Endothelial cell of umbilical vein (primary cell): ENCODE data around the gene ZBTB7C. TPM values are rescaled to one million over a fixed set of nuclear protein-coding genes. Genes with fewer than 3 reads are reported as not detected.

Source experiments
- BruUV-seq: library from RNA; stranded (reverse); fragments of 400-500 nt; replicated peaks from 2 replicates; lab custom pipeline; 2021; lab: Mats Ljungman, UMichigan
- CTCF ChIA-PET: fragments of 300-600, 350-600 bp; sonication (Branson Sonifier 250); formaldehyde crosslinking; loops from one replicate; lab custom pipeline; 2021; ENCODE audit warnings: antibody characterized with exemption, inconsistent platforms; lab: Charles Lee
- POLR2A ChIA-PET: fragments of 300-600, 350-600 bp; sonication (Branson Sonifier 250); formaldehyde crosslinking; loops from one replicate; lab custom pipeline; 2021; ENCODE audit warnings: antibody characterized with exemption, inconsistent platforms; lab: Charles Lee
- DNase-seq: peaks from one replicate; pipeline ENCODE4 v3.0.0-alpha.2; 2011; ENCODE audit warnings: low read depth, low spot score
- FAIRE-seq: peaks from 2 replicates; lab custom pipeline; 2011; peaks lifted over from hg19 to GRCh38; lab: Jason Lieb, UNC
- H2AFZ ChIP-seq: 2 replicates; pipeline ENCODE4 v1.6.0; 2012; ENCODE audit warnings: low read depth, low read length, control low read depth, inconsistent platforms
- H3K27ac ChIP-seq: 2 replicates; pipeline ENCODE4 v1.5.1; 2011; ENCODE audit warnings: low read depth, mild to moderate bottlenecking, control low read depth, low read length, moderate library complexity; ENCODE audit not compliant: insufficient read depth
- H3K27me3 ChIP-seq, 2 experiments: 2 replicates each; pipeline versions ENCODE4 v1.6.0 to v1.6.1; 2011; ENCODE audit warnings: low read length in 2 of 2, mixed read lengths in 1 of 2; ENCODE audit not compliant: control insufficient read depth in 2 of 2, insufficient read depth in 2 of 2
- H3K36me3 ChIP-seq, 2 experiments: 2 replicates in 1 of 2; 3 replicates in 1 of 2; pipeline ENCODE4 v1.5.1; 2011; ENCODE audit warnings: low read length in 2 of 2, mild to moderate bottlenecking in 1 of 2, moderate library complexity in 1 of 2; ENCODE audit not compliant: control insufficient read depth in 2 of 2, insufficient read depth in 2 of 2; ENCODE audit errors: extremely low read depth in 1 of 2
- H3K4me1 ChIP-seq: 3 replicates; pipeline ENCODE4 v1.5.1; 2011; ENCODE audit warnings: mild to moderate bottlenecking, low read length; ENCODE audit not compliant: control insufficient read depth, insufficient read depth; ENCODE audit errors: extremely low read depth
- H3K4me2 ChIP-seq: 2 replicates; pipeline ENCODE4 v1.6.1; 2011; ENCODE audit warnings: low read length, control low read depth, mixed read lengths; ENCODE audit not compliant: insufficient read depth
- H3K4me3 ChIP-seq, 3 experiments: fragments of 200-600 bp in 1 of 3; sonication (generic), shearing (Covaris generic) in 1 of 3; replicated peaks in 1 of 3; 2 replicates each; pipeline ENCODE4 v1.5.1; 2011 to 2016; ENCODE audit warnings: control low read depth in 3 of 3, low read length in 3 of 3, mild to moderate bottlenecking in 2 of 3, inconsistent platforms in 1 of 3, low read depth in 1 of 3, moderate library complexity in 1 of 3; ENCODE audit not compliant: insufficient read depth in 1 of 3
- H3K79me2 ChIP-seq: 2 replicates; pipeline ENCODE4 v1.6.0; 2012; ENCODE audit warnings: low read length, inconsistent platforms; ENCODE audit not compliant: control insufficient read depth, insufficient read depth
- H3K9ac ChIP-seq: replicated peaks from 2 replicates; pipeline ENCODE3; 2011; ENCODE audit warnings: low read length, control low read depth; ENCODE audit not compliant: insufficient read depth; ENCODE audit errors: extremely low read depth
- H3K9me1 ChIP-seq: replicated peaks from 3 replicates; pipeline ENCODE4 v1.6.0; 2011; ENCODE audit warnings: mild to moderate bottlenecking, low read length; ENCODE audit not compliant: control insufficient read depth, insufficient read depth; ENCODE audit errors: extremely low read depth
- H3K9me3 ChIP-seq: replicated peaks from 2 replicates; pipeline ENCODE4 v1.5.1; 2012; ENCODE audit warnings: low read length, inconsistent platforms; ENCODE audit not compliant: control insufficient read depth, insufficient read depth
- H4K20me1 ChIP-seq: replicated peaks from 2 replicates; pipeline ENCODE3; 2011; ENCODE audit warnings: mild to moderate bottlenecking, low read length; ENCODE audit not compliant: control insufficient read depth, insufficient read depth; ENCODE audit errors: extremely low read depth
- CTCF ChIP-seq, 2 donors: IDR thresholded peaks; 1 replicate in 1 of 2; 2 replicates in 1 of 2; pipeline ENCODE4 v1.5.1; 2011; ENCODE audit warnings: low read length in 2 of 2, mild to moderate bottlenecking in 2 of 2, moderate library complexity in 2 of 2, control low read depth in 1 of 2, inconsistent platforms in 1 of 2, low read depth in 1 of 2; ENCODE audit not compliant: insufficient read depth in 1 of 2; ENCODE audit errors: extremely low read depth in 1 of 2
- EZH2 ChIP-seq: IDR thresholded peaks from 2 replicates; pipeline ENCODE4 v1.6.1; 2012; ENCODE audit warnings: borderline replicate concordance, low read depth, mild to moderate bottlenecking, moderate library complexity, low read length, inconsistent platforms; ENCODE audit not compliant: severe bottlenecking
- FOS ChIP-seq: IDR thresholded peaks from 2 replicates; pipeline ENCODE4 v1.6.1; 2011; ENCODE audit warnings: mild to moderate bottlenecking, low read length, moderate library complexity, borderline replicate concordance; ENCODE audit not compliant: insufficient read depth
- GATA2 ChIP-seq: IDR thresholded peaks from 2 replicates; pipeline ENCODE4 v1.7.0; 2011; ENCODE audit warnings: low read depth, mild to moderate bottlenecking, moderate library complexity, mixed read lengths, low read length; ENCODE audit not compliant: insufficient read length, insufficient read depth
- JUN ChIP-seq: IDR thresholded peaks from 2 replicates; pipeline ENCODE4 v1.6.1; 2011; ENCODE audit warnings: borderline replicate concordance, low read depth; ENCODE audit not compliant: insufficient read length, insufficient read depth
- MYC ChIP-seq: IDR thresholded peaks from one replicate; pipeline ENCODE4 v1.6.1; 2011; ENCODE audit warnings: mild to moderate bottlenecking, low read depth, low read length
- POLR2A ChIP-seq: IDR thresholded peaks from 2 replicates; pipeline ENCODE4 v1.6.1; 2012; ENCODE audit warnings: low read depth, mild to moderate bottlenecking, control low read depth, low read length
- POLR2AphosphoS5 ChIP-seq: IDR thresholded peaks from 2 replicates; pipeline ENCODE4 v1.6.1; 2012; ENCODE audit warnings: low read depth, mild to moderate bottlenecking, control low read depth, low read length, moderate library complexity; ENCODE audit not compliant: insufficient read depth
- dilution Hi-C: fragments of 300-500 bp; cut with MboI; formaldehyde crosslinking; loops from one replicate; pipeline ENCODE4 v1.15.0; 2019; ENCODE audit warnings: low sequenced_read_pairs; ENCODE audit not compliant: extremely low pct_ligation_motif_present
- intact Hi-C: fragments of 100-400 bp; cut with micrococcal nuclease; formaldehyde crosslinking; loops from one replicate; pipeline ENCODE4 v1.10.0; 2022
- polyA plus RNA-seq, 4 experiments: library from polyadenylated mRNA; depleted of rRNA in 3 of 4; stranded (reverse) in 3 of 4; unstranded in 1 of 4; fragments of >200 nt; gene quantifications; 2 replicates each; pipeline versions ENCODE4 v1.2.1 to v1.2.3, GENCODE V29; 2011 to 2012; ENCODE audit warnings: missing spikeins in 1 of 4
- total RNA-seq: library from RNA; stranded (reverse); gene quantifications from 2 replicates; pipeline ENCODE4 v1.2.3, GENCODE V29; 2021
- TF ChIP-seq, protein P1 (sequence below): IDR thresholded peaks from 2 replicates; pipeline ENCODE4 v1.6.1; 2011; ENCODE audit not compliant: insufficient read depth, insufficient read length

ZBTB7C gene
- total and polyA plus RNA-seq, 2 donors (not counting 3 experiments of a cell fraction or from before 2014, with no cell fraction given): not detected

DNA sequence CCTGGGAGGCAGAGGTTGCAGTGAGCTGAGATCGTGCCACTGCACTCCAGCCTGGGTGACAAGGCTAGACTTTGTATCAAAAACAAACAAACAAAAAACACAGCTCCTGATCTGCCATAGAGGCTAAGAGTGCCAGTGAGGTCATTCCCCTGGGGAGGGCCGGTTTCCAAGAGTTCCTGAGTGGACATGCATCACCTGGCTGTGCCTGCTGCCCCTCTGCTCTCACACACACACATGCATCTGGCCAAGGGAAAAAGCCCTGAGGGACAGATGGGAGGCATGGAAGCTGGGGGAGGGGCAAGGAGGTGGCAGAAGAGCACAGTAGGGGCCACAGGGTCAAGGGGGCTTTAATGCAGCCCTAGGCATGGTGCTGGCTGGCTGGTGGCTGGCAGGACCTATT lies 60.4 kb downstream of the ZBTB7C start:
- dilution Hi-C loops: no loop called here
- Histone ChIP-seq H3K4me1 (no peaks in the 10 kb centered on the region), H3K27me3 (no peaks in the 10 kb centered on the region), H4K20me1 (no peaks in the 10 kb centered on the region), H2AFZ (no peak overlapping the region), H3K4me2 (no peak overlapping the region), H3K9me3 (no peaks in the 10 kb centered on the region), H3K9ac (no peak overlapping the region), H3K9me1 (no peaks in the 10 kb centered on the region), H3K27ac (no peak overlapping the region), H3K4me3 (no peak overlapping the region), H3K79me2 (no peaks in the 10 kb centered on the region), H3K36me3 (no peaks in the 10 kb centered on the region)
- TF ChIP-seq, protein P1, sequence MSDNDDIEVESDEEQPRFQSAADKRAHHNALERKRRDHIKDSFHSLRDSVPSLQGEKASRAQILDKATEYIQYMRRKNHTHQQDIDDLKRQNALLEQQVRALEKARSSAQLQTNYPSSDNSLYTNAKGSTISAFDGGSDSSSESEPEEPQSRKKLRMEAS: no peak
- TF ChIP-seq MYC: no peak
- ChIA-PET CTCF (no interaction called here), POLR2A (no interaction called here)
- FAIRE-seq (no peak), DNase-seq (no peak)
- intact Hi-C loops: no loop called here
- BruUV-seq: no TSS peak

DNA sequence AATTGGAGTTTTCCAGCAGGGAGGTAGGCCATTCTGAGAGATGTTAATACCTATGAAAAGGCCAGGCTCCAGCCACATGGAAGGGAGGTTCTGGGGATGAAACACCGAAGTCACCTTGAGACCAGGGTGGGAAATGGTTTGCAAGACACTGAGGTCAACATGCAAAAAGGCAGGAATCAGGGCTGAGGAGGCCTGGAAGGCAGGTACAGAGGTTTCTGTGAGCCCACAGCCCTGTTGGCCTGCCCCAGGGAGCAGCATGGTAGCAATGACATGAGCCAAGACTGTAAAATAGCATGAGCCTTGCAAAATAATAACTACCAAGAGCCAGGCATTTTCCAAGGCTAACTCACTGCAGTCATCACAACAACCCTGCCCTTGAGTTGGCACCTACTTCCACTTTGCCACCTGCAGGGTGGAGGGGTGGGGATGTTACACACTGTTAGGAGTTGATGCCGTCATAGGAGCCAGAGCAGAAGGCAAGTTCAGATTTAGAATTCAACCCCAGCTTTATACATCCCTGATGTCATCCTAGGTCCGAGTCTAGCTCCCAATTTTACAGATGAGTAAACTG lies 61.3 kb downstream of the ZBTB7C start:
- TF ChIP-seq, protein P1: no peak
- TF ChIP-seq POLR2A: no peak
- no peak for TF ChIP-seq EZH2
- TF ChIP-seq GATA2: no peak
- TF ChIP-seq MYC: no peak
- no peak for TF ChIP-seq FOS
- no peak for TF ChIP-seq CTCF (IDR thresholded peaks at IDR 0.05; ENCODE audit: extremely low read depth in 1 of 2, insufficient read depth in 1 of 2, low read depth in 1 of 2, low read length in 2 of 2)
- no peak for TF ChIP-seq JUN
- TF ChIP-seq POLR2AphosphoS5: no peak
- no peak for FAIRE-seq

More for the DNA sequence above, 61.3 kb downstream of the ZBTB7C start:
- ChIA-PET CTCF (no interaction called here), POLR2A (no interaction called here)
- Histone ChIP-seq H3K79me2 (no peaks in the 10 kb centered on the region), H3K27me3 (no peaks in the 10 kb centered on the region), H3K4me3 (no peak overlapping the region), H2AFZ (no peak overlapping the region), H3K9me1 (no peaks in the 10 kb centered on the region), H3K4me2 (no peak overlapping the region), H3K27ac (no peak overlapping the region), H3K9me3 (no peaks in the 10 kb centered on the region), H3K4me1 (no peaks in the 10 kb centered on the region), H4K20me1 (no peaks in the 10 kb centered on the region), H3K36me3 (no peaks in the 10 kb centered on the region), H3K9ac (no peak overlapping the region)
- no TSS peak for BruUV-seq
- dilution Hi-C loops (no loop called here), intact Hi-C loops (no loop called here)
- DNase-seq: no peak
